DND-41 (cell line): Measurements from ENCODE around the gene UBE2D3.

ENCODE experiments used
- ATAC-seq: fragments of 200-7000 bp; cut with Tn5 transposase; 3 replicates; pipeline ENCODE4 v1.9.1; 2021; ENCODE audit warnings: low read depth; ENCODE audit not compliant: insufficient read depth
- DNase-seq: peaks from one replicate; pipeline ENCODE4 v3.0.0-alpha.2; 2020
- H2AFZ ChIP-seq: 2 replicates; pipeline ENCODE4 v1.6.0; 2012; ENCODE audit warnings: low read depth, low read length
- H3K27ac ChIP-seq: 2 replicates; pipeline ENCODE4 v1.5.1; 2012; ENCODE audit warnings: low read length, inconsistent platforms
- H3K27me3 ChIP-seq: fragments of 200-600 bp; sonication (generic); 2 replicates; pipeline ENCODE4 v1.6.0; 2012; ENCODE audit warnings: low read length, mild to moderate bottlenecking, inconsistent platforms; ENCODE audit not compliant: insufficient read depth, poor library complexity
- H3K36me3 ChIP-seq: 2 replicates; pipeline ENCODE4 v1.5.1; 2012; ENCODE audit warnings: low read length, inconsistent platforms; ENCODE audit not compliant: insufficient read depth
- H3K4me1 ChIP-seq: 2 replicates; pipeline ENCODE4 v1.5.1; 2012; ENCODE audit warnings: mild to moderate bottlenecking, low read length; ENCODE audit not compliant: insufficient read depth
- H3K4me2 ChIP-seq: 2 replicates; pipeline ENCODE4 v1.6.0; 2012; ENCODE audit warnings: mild to moderate bottlenecking, moderate library complexity, low read length, inconsistent platforms; ENCODE audit not compliant: insufficient read depth
- H3K4me3 ChIP-seq, 2 experiments: fragments of 200-600 bp in 1 of 2; shearing (Covaris generic) in 1 of 2; 2 replicates each; pipeline ENCODE4 v1.5.1; 2012 to 2016; ENCODE audit warnings: inconsistent platforms in 2 of 2, low read length in 2 of 2, mild to moderate bottlenecking in 2 of 2, low read depth in 1 of 2, moderate library complexity in 1 of 2
- H3K79me2 ChIP-seq: 2 replicates; pipeline ENCODE4 v1.6.0; 2012; ENCODE audit warnings: low read length, inconsistent platforms; ENCODE audit not compliant: insufficient read depth
- H3K9ac ChIP-seq: 2 replicates; pipeline ENCODE4 v1.6.0; 2012; ENCODE audit warnings: low read depth, mild to moderate bottlenecking, inconsistent platforms, low read length, moderate library complexity
- H3K9me3 ChIP-seq: 2 replicates; pipeline ENCODE4 v1.5.1; 2012; ENCODE audit warnings: low read length, moderate library complexity, mild to moderate bottlenecking, inconsistent platforms; ENCODE audit not compliant: insufficient read depth, severe bottlenecking
- H4K20me1 ChIP-seq: 2 replicates; pipeline ENCODE4 v1.6.0; 2012; ENCODE audit warnings: low read length; ENCODE audit not compliant: insufficient read depth
- CTCF ChIP-seq: IDR thresholded peaks from 2 replicates; pipeline ENCODE4 v1.5.1; 2012; ENCODE audit warnings: borderline replicate concordance, low read length, moderate library complexity, mild to moderate bottlenecking; ENCODE audit not compliant: poor library complexity, severe bottlenecking; ENCODE audit errors: extremely low read depth
- EZH2 ChIP-seq: IDR thresholded peaks from 3 replicates; pipeline ENCODE4 v1.6.1; 2012; ENCODE audit warnings: borderline replicate concordance, low read depth, mild to moderate bottlenecking, moderate library complexity, low read length, inconsistent platforms; ENCODE audit not compliant: severe bottlenecking

The UBE2D3 gene

DNA sequence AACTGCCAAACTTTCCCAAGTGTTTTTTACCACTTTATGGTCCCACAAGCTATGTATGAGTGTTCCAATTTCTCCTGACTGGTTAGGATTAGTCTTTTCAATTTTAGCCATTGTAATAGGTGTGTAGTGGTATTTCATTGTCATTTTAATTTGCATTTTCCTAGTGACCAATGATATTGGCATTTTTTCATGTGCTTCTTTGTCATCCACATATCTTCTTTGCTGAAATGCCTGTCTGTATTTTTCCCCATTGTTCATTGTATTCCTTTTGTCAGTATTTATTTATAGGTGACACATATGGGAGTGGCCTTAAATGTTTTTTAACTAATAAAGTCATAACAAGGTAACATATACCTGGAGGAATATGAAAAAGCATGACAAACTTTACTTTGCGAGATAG, 9.2 kb upstream of the UBE2D3 start:
- H3K9me3 ChIP-seq = no peaks in the 10 kb centered on the region
- ATAC-seq = no peak

GRCh38 chr4:102832667-102833066, 5.3 kb upstream of the UBE2D3 start:
- no peaks in the 10 kb centered on the region for H3K27me3 ChIP-seq
- H3K79me2 ChIP-seq = peaks cover 83% of the 10 kb centered on the region
- H3K4me1 ChIP-seq = peaks cover 19% of the 10 kb centered on the region
- no peak for DNase-seq
- no peak overlapping the region for H3K27ac ChIP-seq
- no peak overlapping the region for H2AFZ ChIP-seq
- H3K4me2 ChIP-seq = no peak overlapping the region
- no peak overlapping the region for H3K9ac ChIP-seq
- no peak for ATAC-seq
- no peaks in the 10 kb centered on the region for H3K9me3 ChIP-seq
- TF ChIP-seq CTCF (no peak), EZH2 (no peak)
- no peaks in the 10 kb centered on the region for H3K36me3 ChIP-seq
- no peak overlapping the region for H3K4me3 ChIP-seq
- H4K20me1 ChIP-seq = peaks cover 2% of the 10 kb centered on the region; the same call in 1 of the 2 replicates

More for the DNA sequence above, 9.2 kb upstream of the UBE2D3 start:
- TF ChIP-seq EZH2 = no peak
- no peak for TF ChIP-seq CTCF
- Histone ChIP-seq H4K20me1 (peaks cover 8% of the 10 kb centered on the region; the same call in 1 of the 2 replicates), H3K27me3 (no peaks in the 10 kb centered on the region), H3K4me2 (no peak overlapping the region), H3K9ac (no peak overlapping the region), H3K27ac (no peak overlapping the region), H3K79me2 (peaks cover 84% of the 10 kb centered on the region), H3K36me3 (peaks cover 2% of the 10 kb centered on the region; the same call in 1 of the 2 replicates), H3K4me1 (no peaks in the 10 kb centered on the region), H3K4me3 (no peak overlapping the region), H2AFZ (no peak overlapping the region)
- DNase-seq = no peak

GRCh38 chr4:102832105-102832504, 4.8 kb upstream of the UBE2D3 start:
- H3K9me3 ChIP-seq = no peaks in the 10 kb centered on the region
- H3K4me3 ChIP-seq = no peak overlapping the region
- H3K4me2 ChIP-seq = no peak overlapping the region
- TF ChIP-seq EZH2 = no peak
- no peak for TF ChIP-seq CTCF
- ATAC-seq (no peak), DNase-seq (no peak)
- H4K20me1 ChIP-seq = peaks cover 2% of the 10 kb centered on the region; the same call in 1 of the 2 replicates
- H2AFZ ChIP-seq = no peak overlapping the region
- peaks cover 19% of the 10 kb centered on the region for H3K4me1 ChIP-seq
- peaks cover 84% of the 10 kb centered on the region for H3K79me2 ChIP-seq
- no peaks in the 10 kb centered on the region for H3K27me3 ChIP-seq
- no peaks in the 10 kb centered on the region; the same call in 1 of the 2 replicates for H3K36me3 ChIP-seq
- H3K9ac ChIP-seq = no peak overlapping the region
- no peak overlapping the region; the same call in 1 of the 2 replicates for H3K27ac ChIP-seq

- peaks cover 18% of the 10 kb centered on the region for H3K36me3 ChIP-seq
- no peak for TF ChIP-seq EZH2
- TF ChIP-seq CTCF = no peak
- H3K27ac ChIP-seq = no peak overlapping the region
- peaks cover 21% of the 10 kb centered on the region for H3K4me1 ChIP-seq
- no peak for ATAC-seq
- H3K9me3 ChIP-seq = no peaks in the 10 kb centered on the region
- H3K4me2 ChIP-seq = no peak overlapping the region
- H3K79me2 ChIP-seq = peaks cover 86% of the 10 kb centered on the region
- peaks cover 16% of the 10 kb centered on the region for H4K20me1 ChIP-seq
- DNase-seq = no peak
- H2AFZ ChIP-seq = no peak overlapping the region
- H3K9ac ChIP-seq = no peak overlapping the region
- no peak overlapping the region for H3K4me3 ChIP-seq
- H3K27me3 ChIP-seq = no peaks in the 10 kb centered on the region
These were observed 2.5 kb upstream of the UBE2D3 start for GRCh38 chr4:102829803-102830202.
